HepG2 (cell line): ENCODE measurements around the gene SPAG9. TPM values are rescaled to one million over a fixed set of nuclear protein-coding genes. Genes with fewer than 3 reads are reported as not detected.

Experiments
- ATF7 ChIP-seq, 2 experiments: fragments of 450-650 bp in 1 of 2; sonication (generic) in 1 of 2; formaldehyde crosslinking in 1 of 2; IDR thresholded peaks; 2 replicates each; pipeline versions ENCODE4 v1.4.0 to v1.6.1; 2016 to 2020; ENCODE audit warnings: antibody characterized with exemption in 1 of 2, mild to moderate bottlenecking in 1 of 2, missing genetic modification reagents in 1 of 2
- ETV5 ChIP-seq: IDR thresholded peaks from 2 replicates; pipeline ENCODE4 v1.6.1; 2018; ENCODE audit warnings: missing biosample characterization, missing genetic modification reagents, inconsistent platforms, borderline replicate concordance
- GTF2F1 ChIP-seq: fragments of 150-350 bp; IDR thresholded peaks from 2 replicates; pipeline ENCODE4 v1.6.1; 2014; ENCODE audit warnings: low read length
- HMG20A ChIP-seq: IDR thresholded peaks from 2 replicates; pipeline ENCODE4 v1.6.1; 2016; ENCODE audit warnings: borderline replicate concordance
- HOXD1 ChIP-seq: sonication (generic); formaldehyde crosslinking; IDR thresholded peaks from 2 replicates; pipeline ENCODE4 v1.5.0; 2020; ENCODE audit warnings: missing genetic modification reagents
- ISL2 ChIP-seq: sonication (generic); formaldehyde crosslinking; IDR thresholded peaks from 2 replicates; pipeline ENCODE4 v1.5.0; 2020; ENCODE audit warnings: missing genetic modification reagents
- MED13 ChIP-seq: sonication (generic); formaldehyde crosslinking; IDR thresholded peaks from 2 replicates; pipeline ENCODE4 v1.5.0; 2020; ENCODE audit warnings: missing genetic modification reagents
- MEIS2 ChIP-seq: sonication (generic); formaldehyde crosslinking; IDR thresholded peaks from 2 replicates; pipeline ENCODE4 v1.9.0; 2021; ENCODE audit warnings: mild to moderate bottlenecking, missing genetic modification reagents
- NCOR1 ChIP-seq: fragments of 200-600 bp; sonication (generic); IDR thresholded peaks from 2 replicates; pipeline ENCODE4 v1.7.0; 2017; ENCODE audit warnings: antibody characterized with exemption, low read length, borderline replicate concordance
- NFIB ChIP-seq: sonication (generic); formaldehyde crosslinking; IDR thresholded peaks from 2 replicates; pipeline ENCODE4 v1.9.0; 2021; ENCODE audit warnings: missing genetic modification reagents, mild to moderate bottlenecking, borderline replicate concordance
- RERE ChIP-seq: IDR thresholded peaks from 2 replicates; pipeline ENCODE4 v1.6.1; 2016; ENCODE audit warnings: low read depth, missing genetic modification reagents, missing compliant biosample characterization
- RFX5 ChIP-seq: IDR thresholded peaks from 2 replicates; pipeline ENCODE4 v1.6.1; 2011; ENCODE audit warnings: low read depth, low read length, improper control_type of control experiment
- RXRB ChIP-seq: IDR thresholded peaks from 2 replicates; pipeline ENCODE4 v1.6.1; 2016; ENCODE audit warnings: borderline replicate concordance, missing genetic modification reagents, missing compliant biosample characterization
- STAT5B ChIP-seq: sonication (generic); formaldehyde crosslinking; IDR thresholded peaks from 2 replicates; pipeline ENCODE4 v1.4.0; 2020; ENCODE audit warnings: missing genetic modification reagents
- TAF1 ChIP-seq: sonication (generic); formaldehyde crosslinking; IDR thresholded peaks from 2 replicates; pipeline ENCODE4 v1.4.0; 2020; ENCODE audit warnings: missing genetic modification reagents
- ZC3H13 ChIP-seq: sonication (generic); formaldehyde crosslinking; IDR thresholded peaks from 2 replicates; pipeline ENCODE4 v1.8.1; 2023; ENCODE audit warnings: mild to moderate bottlenecking, missing genetic modification reagents, moderate library complexity
- ZNF180 ChIP-seq: sonication (generic); formaldehyde crosslinking; IDR thresholded peaks from 2 replicates; pipeline ENCODE4 v1.4.0; 2020; ENCODE audit warnings: low read depth, missing genetic modification reagents, borderline replicate concordance
- ZNF232 ChIP-seq: sonication (generic); formaldehyde crosslinking; IDR thresholded peaks from 2 replicates; pipeline ENCODE4 v1.4.0; 2020; ENCODE audit warnings: missing genetic modification reagents, borderline replicate concordance
- ZNF317 ChIP-seq: sonication (generic); formaldehyde crosslinking; IDR thresholded peaks from 2 replicates; pipeline ENCODE4 v1.5.0; 2020; ENCODE audit warnings: mild to moderate bottlenecking, missing genetic modification reagents
- ZNF367 ChIP-seq: sonication (generic); formaldehyde crosslinking; IDR thresholded peaks from 2 replicates; pipeline ENCODE4 v1.4.0; 2020; ENCODE audit warnings: missing genetic modification reagents, borderline replicate concordance
- ZNF460 ChIP-seq: sonication (generic); formaldehyde crosslinking; IDR thresholded peaks from 2 replicates; pipeline ENCODE4 v1.5.1; 2020; ENCODE audit warnings: missing genetic modification reagents, mild to moderate bottlenecking, borderline replicate concordance
- ZNF547 ChIP-seq: sonication (generic); formaldehyde crosslinking; IDR thresholded peaks from 2 replicates; pipeline ENCODE4 v1.5.1; 2020; ENCODE audit warnings: mild to moderate bottlenecking, missing genetic modification reagents
- ZSCAN12 ChIP-seq: sonication (generic); formaldehyde crosslinking; IDR thresholded peaks from 2 replicates; pipeline ENCODE4 v1.9.0; 2021; ENCODE audit warnings: mild to moderate bottlenecking, missing genetic modification reagents
- polyA plus RNA-seq, 8 experiments: library from polyadenylated mRNA; depleted of rRNA in 3 of 8; stranded (reverse) in 7 of 8; unstranded in 1 of 8; fragments of >200 nt; fragmentation: Illumina TruSeq in 4 of 8; extraction: Trizol in 4 of 8; gene quantifications; 2 replicates each; pipeline versions ENCODE4 v1.2.1 to v1.2.3, GENCODE V29; 2011 to 2016; ENCODE audit warnings: low read depth in 4 of 8, missing spikeins in 1 of 8, mixed read lengths in 1 of 8; ENCODE audit not compliant: insufficient read depth in 1 of 8
- total RNA-seq, 5 experiments: library from RNA; depleted of rRNA; stranded (reverse); fragments of >200 nt; fragmentation: Illumina TruSeq; extraction: Trizol; gene quantifications; 2 replicates each; pipeline ENCODE4 v1.2.3, GENCODE V29; 2016; ENCODE audit warnings: low read depth in 1 of 5
- TF ChIP-seq, protein P1 (sequence below): sonication (generic); formaldehyde crosslinking; IDR thresholded peaks from 2 replicates; pipeline ENCODE4 v1.5.0; 2020; ENCODE audit warnings: mild to moderate bottlenecking, missing genetic modification reagents

The SPAG9 gene
- total and polyA plus RNA-seq, 2 of the 13 experiments (the other 11 are each of a cell fraction or from before 2014, with no cell fraction given): 43.2 to 78.6 TPM

- TF ChIP-seq NFIB (CRISPR knock-in tag) (no peak), HMG20A (CRISPR knock-in tag) (0 out of 2 replicates have a peak, but pooled peaks have one; percentile 36), ZNF232 (CRISPR knock-in tag) (peak; percentile 74), MEIS2 (CRISPR knock-in tag) (peak; percentile 78), ZNF317 (CRISPR knock-in tag) (0 out of 2 replicates have a peak, but pooled peaks have one; percentile 44), ZNF460 (CRISPR knock-in tag) (peak; percentile 93; the same call in 1 of the 2 replicates), MED13 (no peak), ETV5 (CRISPR knock-in tag) (peak; percentile 44; the same call in 1 of the 2 replicates), ISL2 (peak; percentile 85; the same call in 1 of the 2 replicates), NCOR1 (peak; percentile 51; the same call in 1 of the 2 replicates), TAF1 (CRISPR knock-in tag) (no peak), RFX5 (no peak), ZNF367 (no peak), ZSCAN12 (CRISPR knock-in tag) (0 out of 2 replicates have a peak, but pooled peaks have one; percentile 62), RXRB (CRISPR knock-in tag) (peak; percentile 73), HOXD1 (CRISPR knock-in tag) (0 out of 2 replicates have a peak, but pooled peaks have one; percentile 56), ZC3H13 (CRISPR knock-in tag) (no peak), ZNF180 (CRISPR knock-in tag) (no peak), RERE (CRISPR knock-in tag) (peak; percentile 27; the same call in 1 of the 2 replicates), GTF2F1 (no peak), ATF7 (IDR thresholded peaks at IDR 0.05) (no peak), ATF7 (CRISPR knock-in tag; IDR thresholded peaks at IDR 0.05) (no peak), STAT5B (CRISPR knock-in tag) (no peak), ZNF547 (CRISPR knock-in tag) (peak; percentile 56; the same call in 1 of the 2 replicates)
- TF ChIP-seq, protein P1, sequence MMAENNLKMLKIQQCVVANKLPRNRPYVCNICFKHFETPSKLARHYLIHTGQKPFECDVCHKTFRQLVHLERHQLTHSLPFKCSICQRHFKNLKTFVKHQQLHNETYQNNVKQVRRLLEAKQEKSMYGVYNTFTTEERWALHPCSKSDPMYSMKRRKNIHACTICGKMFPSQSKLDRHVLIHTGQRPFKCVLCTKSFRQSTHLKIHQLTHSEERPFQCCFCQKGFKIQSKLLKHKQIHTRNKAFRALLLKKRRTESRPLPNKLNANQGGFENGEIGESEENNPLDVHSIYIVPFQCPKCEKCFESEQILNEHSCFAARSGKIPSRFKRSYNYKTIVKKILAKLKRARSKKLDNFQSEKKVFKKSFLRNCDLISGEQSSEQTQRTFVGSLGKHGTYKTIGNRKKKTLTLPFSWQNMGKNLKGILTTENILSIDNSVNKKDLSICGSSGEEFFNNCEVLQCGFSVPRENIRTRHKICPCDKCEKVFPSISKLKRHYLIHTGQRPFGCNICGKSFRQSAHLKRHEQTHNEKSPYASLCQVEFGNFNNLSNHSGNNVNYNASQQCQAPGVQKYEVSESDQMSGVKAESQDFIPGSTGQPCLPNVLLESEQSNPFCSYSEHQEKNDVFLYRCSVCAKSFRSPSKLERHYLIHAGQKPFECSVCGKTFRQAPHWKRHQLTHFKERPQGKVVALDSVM (CRISPR knock-in tag): peak; percentile 100
These were observed 143.0 kb downstream of the SPAG9 start (continued) for GRCh38 chr17:50977487-50978159.
